ENCODE results near the gene GPC5.

GRCh38 chr13:92901739-92902138 is 1503.3 kb downstream of the GPC5 start:
- TF ChIP-seq TAF1 (conservative IDR thresholded peaks at IDR 0.05): no peak
- no peak for TF ChIP-seq CTCF (IDR thresholded peaks at IDR 0.05; ENCODE audit: low read depth, low read length, missing input control)
